SHP77 treated with DMSO at 0.1 percent for 48 hours (cell line): Measurements from ENCODE around the gene DNAAF1.
A peak's percentile ranks its signal among the peaks of the same experiment; 100 is the strongest.

Source experiments
- DNase-seq: peaks from one replicate; lab custom pipeline; 2025; lab: John Stamatoyannopoulos, UW

The DNAAF1 gene

GRCh38 chr16:84124257-84125073, 20.6 kb upstream of the DNAAF1 start:
- no peak for DNase-seq

GRCh38 chr16:84131117-84131516, 14.0 kb upstream of the DNAAF1 start:
- no peak for DNase-seq

GRCh38 chr16:84132527-84133285, 12.4 kb upstream of the DNAAF1 start:
- no peak for DNase-seq

GRCh38 chr16:84136331-84137125, 8.6 kb upstream of the DNAAF1 start:
- DNase-seq: no peak

GRCh38 chr16:84137287-84137686, 7.8 kb upstream of the DNAAF1 start:
- no peak for DNase-seq

GRCh38 chr16:84137769-84138357, 7.2 kb upstream of the DNAAF1 start:
- no peak for DNase-seq

GRCh38 chr16:84138500-84138823, 6.6 kb upstream of the DNAAF1 start:
- no peak for DNase-seq

- DNase-seq: peak; percentile 87
These were observed 6.1 kb upstream of the DNAAF1 start for GRCh38 chr16:84138824-84139627.

GRCh38 chr16:84139628-84140258, 5.4 kb upstream of the DNAAF1 start:
- DNase-seq: no peak

GRCh38 chr16:84141143-84141670, 3.9 kb upstream of the DNAAF1 start:
- no peak for DNase-seq

GRCh38 chr16:84143081-84143480, 2.0 kb upstream of the DNAAF1 start:
- no peak for DNase-seq

GRCh38 chr16:84143784-84144199, 1.3 kb upstream of the DNAAF1 start:
- DNase-seq: no peak

- no peak for DNase-seq
These were observed 774 bp upstream of the DNAAF1 start for GRCh38 chr16:84144209-84144858.

GRCh38 chr16:84150926-84151325, 5.8 kb downstream of the DNAAF1 start:
- DNase-seq: no peak

- DNase-seq: no peak
These were observed 8.6 kb downstream of the DNAAF1 start for GRCh38 chr16:84153660-84154214.

- DNase-seq: no peak
These were observed 10.1 kb downstream of the DNAAF1 start for GRCh38 chr16:84155226-84155625.

- no peak for DNase-seq
These were observed 10.7 kb downstream of the DNAAF1 start for GRCh38 chr16:84155771-84156170.

GRCh38 chr16:84156342-84156784, 11.3 kb downstream of the DNAAF1 start:
- DNase-seq: no peak

- no peak for DNase-seq
These were observed 13.9 kb downstream of the DNAAF1 start for GRCh38 chr16:84159007-84159406.

- DNase-seq: no peak
These were observed 14.7 kb downstream of the DNAAF1 start for GRCh38 chr16:84159800-84160199.
